Panc1 (cell line): ENCODE measurements around the gene WDR70. TPM values are rescaled to one million over a fixed set of nuclear protein-coding genes. Genes with fewer than 3 reads are reported as not detected.

Source experiments
- ATAC-seq: fragments of 200-7000 bp; cut with Tn5 transposase; 2 replicates; pipeline ENCODE4 v1.9.1; 2020; ENCODE audit warnings: mild to moderate bottlenecking, moderate library complexity
- BruUV-seq: library from RNA; stranded (reverse); fragments of 400-500 nt; replicated peaks from 2 replicates; lab custom pipeline; 2021; lab: Mats Ljungman, UMichigan
- CTCF ChIA-PET: fragments of 300-600 bp; sonication (Branson Sonifier 250); formaldehyde crosslinking; loops from one replicate; lab custom pipeline; 2022; ENCODE audit warnings: antibody characterized with exemption; lab: Charles Lee
- POLR2A ChIA-PET: fragments of 300-600 bp; sonication (Branson Sonifier 250); formaldehyde crosslinking; loops from one replicate; lab custom pipeline; 2022; ENCODE audit warnings: antibody characterized with exemption; lab: Charles Lee
- DNase-seq: peaks from one replicate; pipeline ENCODE4 v3.0.0-alpha.2; 2010; ENCODE audit warnings: low read depth, low spot score
- H3K27ac ChIP-seq: 2 replicates; pipeline ENCODE4 v1.5.1; 2011; ENCODE audit warnings: mild to moderate bottlenecking, low read length, inconsistent platforms
- H3K27me3 ChIP-seq: fragments of 200-500 bp; sonication (Bioruptor generic); 2 replicates; pipeline ENCODE4 v1.6.0; 2014; ENCODE audit warnings: low read length, inconsistent platforms; ENCODE audit not compliant: control insufficient read depth, insufficient read depth
- H3K36me3 ChIP-seq: fragments of 200-500 bp; sonication (Bioruptor generic); 2 replicates; pipeline ENCODE4 v1.5.1; 2014; ENCODE audit warnings: inconsistent platforms, mild to moderate bottlenecking, low read length, moderate library complexity; ENCODE audit not compliant: control insufficient read depth, insufficient read depth
- H3K4me1 ChIP-seq: 2 replicates; pipeline ENCODE4 v1.5.1; 2011; ENCODE audit warnings: inconsistent platforms, mild to moderate bottlenecking, low read length, moderate library complexity; ENCODE audit not compliant: control insufficient read depth, insufficient read depth
- H3K4me3 ChIP-seq, 2 experiments: 2 replicates each; pipeline ENCODE4 v1.5.1; 2011 to 2012; ENCODE audit warnings: low read depth in 2 of 2, low read length in 2 of 2, mild to moderate bottlenecking in 2 of 2, inconsistent platforms in 1 of 2, moderate library complexity in 1 of 2
- H3K9me3 ChIP-seq: fragments of 200-500 bp; sonication (Bioruptor generic); 2 replicates; pipeline ENCODE4 v1.5.1; 2014; ENCODE audit warnings: low read depth, mild to moderate bottlenecking, inconsistent platforms, low read length, moderate library complexity; ENCODE audit not compliant: control insufficient read depth, insufficient read depth
- CTCF ChIP-seq: fragments of 450-650 bp; IDR thresholded peaks from 2 replicates; pipeline ENCODE4 v1.5.1; 2017; ENCODE audit warnings: mild to moderate bottlenecking
- POLR2AphosphoS5 ChIP-seq: IDR thresholded peaks from 2 replicates; pipeline ENCODE4 v1.6.1; 2012; ENCODE audit warnings: mild to moderate bottlenecking, low read depth, low read length, moderate library complexity
- REST ChIP-seq, 2 experiments: IDR thresholded peaks; 2 replicates each; pipeline ENCODE4 v1.6.1; 2011 to 2012; ENCODE audit warnings: low read depth in 2 of 2, control low read depth in 1 of 2, low read length in 1 of 2, mild to moderate bottlenecking in 1 of 2, moderate library complexity in 1 of 2; ENCODE audit not compliant: insufficient read depth in 1 of 2
- SIN3A ChIP-seq: IDR thresholded peaks from 2 replicates; pipeline ENCODE4 v1.6.1; 2012; ENCODE audit warnings: low read depth, mild to moderate bottlenecking, low read length, moderate library complexity, borderline replicate concordance; ENCODE audit not compliant: insufficient read depth
- TCF7L2 ChIP-seq: IDR thresholded peaks from 2 replicates; pipeline ENCODE4 v1.6.1; 2011; ENCODE audit warnings: mild to moderate bottlenecking, low read depth, low read length, inconsistent platforms
- in situ Hi-C: cut with HindIII; loops from 2 replicates; pipeline ENCODE4 v1.10.0; 2016; ENCODE audit warnings: low sequenced_read_pairs, low pct_unique_long_range_greater_than_20kb
- intact Hi-C: fragments of 100-400 bp; cut with micrococcal nuclease; formaldehyde crosslinking; loops from one replicate; pipeline ENCODE4 v1.10.0; 2022; ENCODE audit not compliant: unreplicated experiment
- total RNA-seq: library from RNA; stranded (reverse); gene quantifications from one replicate; pipeline ENCODE4 v1.2.1, GENCODE V29; 2021; ENCODE audit not compliant: unreplicated experiment

WDR70 gene
- total RNA-seq, 1 experiment from 2014 or later, result 29.5 TPM

GRCh38 chr5:37723162-37723961, 344.2 kb downstream of the WDR70 start:
- no peak overlapping the region for H3K4me3 ChIP-seq
- DNase-seq (no peak), ATAC-seq (0 out of 2 replicates have a peak, but pooled peaks have one; percentile 34)
- no peaks in the 10 kb centered on the region for H3K9me3 ChIP-seq
- intact Hi-C loops (no loop called here), in situ Hi-C loops (no loop called here)
- ChIA-PET POLR2A (no interaction called here), CTCF (no interaction called here)
- H3K27ac ChIP-seq, result no peak overlapping the region
- no TSS peak for BruUV-seq
- H3K27me3 ChIP-seq, result no peaks in the 10 kb centered on the region
- no peak for TF ChIP-seq SIN3A
- TF ChIP-seq REST (IDR thresholded peaks at IDR 0.05; ENCODE audit: insufficient read depth in 1 of 2, low read depth in 2 of 2, low read length in 1 of 2), result no peak
- TF ChIP-seq TCF7L2, result no peak
- no peak for TF ChIP-seq POLR2AphosphoS5
- peak; percentile 67 for TF ChIP-seq CTCF
- H3K36me3 ChIP-seq, result no peaks in the 10 kb centered on the region
- no peaks in the 10 kb centered on the region for H3K4me1 ChIP-seq

GRCh38 chr5:37724395-37725125, 345.4 kb downstream of the WDR70 start:
- ChIA-PET CTCF (no interaction called here), POLR2A (no interaction called here)
- TF ChIP-seq POLR2AphosphoS5 (no peak), CTCF (no peak), TCF7L2 (no peak), SIN3A (no peak), REST (IDR thresholded peaks at IDR 0.05; ENCODE audit: insufficient read depth in 1 of 2, low read depth in 2 of 2, low read length in 1 of 2) (no peak)
- no peaks in the 10 kb centered on the region for H3K9me3 ChIP-seq
- no TSS peak for BruUV-seq
- H3K36me3 ChIP-seq, result no peaks in the 10 kb centered on the region
- intact Hi-C loops (no loop called here), in situ Hi-C loops (no loop called here)
- DNase-seq (no peak), ATAC-seq (no peak)
- no peaks in the 10 kb centered on the region for H3K4me1 ChIP-seq
- no peak overlapping the region for H3K27ac ChIP-seq
- no peaks in the 10 kb centered on the region for H3K27me3 ChIP-seq
- H3K4me3 ChIP-seq, result no peak overlapping the region
